Loucy (cell line): Measurements from ENCODE around the gene MAML2.

Experiments
- EZH2phosphoT487 ChIP-seq: fragments of 200-600 bp; IDR thresholded peaks from 2 replicates; pipeline ENCODE4 v1.6.1; 2018; ENCODE audit warnings: antibody characterized with exemption, mild to moderate bottlenecking, moderate library complexity, borderline replicate concordance
- TF ChIP-seq, protein P1 (sequence below): fragments of 200-600 bp; sonication (generic); conservative IDR thresholded peaks from 2 replicates; pipeline ENCODE4 v1.5.1; 2014; ENCODE audit warnings: mild to moderate bottlenecking, antibody characterized with exemption, low read length

DNA sequence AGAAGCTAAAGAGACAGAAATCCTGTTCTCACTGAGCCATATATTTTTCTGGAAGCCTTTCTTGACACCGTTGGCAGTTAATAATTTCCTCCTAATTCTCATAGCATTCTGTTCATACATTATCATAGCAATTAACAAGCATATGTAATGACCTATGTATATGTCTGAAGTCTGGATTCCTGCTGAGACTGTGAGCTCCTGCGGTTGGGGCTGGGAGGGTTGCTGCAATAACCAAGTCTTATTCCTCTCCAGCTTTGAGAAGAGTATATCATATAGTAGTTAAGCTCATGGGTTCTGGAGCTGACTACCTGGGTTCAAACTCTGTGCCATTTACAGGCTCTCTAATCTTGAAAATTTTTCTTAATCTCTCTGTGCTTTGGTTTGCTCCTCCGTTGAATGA is 175.2 kb downstream of the MAML2 start:
- TF ChIP-seq, protein P1, sequence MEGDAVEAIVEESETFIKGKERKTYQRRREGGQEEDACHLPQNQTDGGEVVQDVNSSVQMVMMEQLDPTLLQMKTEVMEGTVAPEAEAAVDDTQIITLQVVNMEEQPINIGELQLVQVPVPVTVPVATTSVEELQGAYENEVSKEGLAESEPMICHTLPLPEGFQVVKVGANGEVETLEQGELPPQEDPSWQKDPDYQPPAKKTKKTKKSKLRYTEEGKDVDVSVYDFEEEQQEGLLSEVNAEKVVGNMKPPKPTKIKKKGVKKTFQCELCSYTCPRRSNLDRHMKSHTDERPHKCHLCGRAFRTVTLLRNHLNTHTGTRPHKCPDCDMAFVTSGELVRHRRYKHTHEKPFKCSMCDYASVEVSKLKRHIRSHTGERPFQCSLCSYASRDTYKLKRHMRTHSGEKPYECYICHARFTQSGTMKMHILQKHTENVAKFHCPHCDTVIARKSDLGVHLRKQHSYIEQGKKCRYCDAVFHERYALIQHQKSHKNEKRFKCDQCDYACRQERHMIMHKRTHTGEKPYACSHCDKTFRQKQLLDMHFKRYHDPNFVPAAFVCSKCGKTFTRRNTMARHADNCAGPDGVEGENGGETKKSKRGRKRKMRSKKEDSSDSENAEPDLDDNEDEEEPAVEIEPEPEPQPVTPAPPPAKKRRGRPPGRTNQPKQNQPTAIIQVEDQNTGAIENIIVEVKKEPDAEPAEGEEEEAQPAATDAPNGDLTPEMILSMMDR, result no peak
- TF ChIP-seq EZH2phosphoT487, result no peak
